Mucosa of descending colon (tissue), 3 donors: Measurements from ENCODE around the gene R3HDM2. TPM values are rescaled to one million over a fixed set of nuclear protein-coding genes. Genes with fewer than 3 reads are reported as not detected.
"Not testable (repeated sequence)": the region's sequence is repeated elsewhere in the genome, so short reads cannot be mapped to it uniquely, and the experiment has no call there.

Experiments
- ATAC-seq: fragments of 200-7000 bp; cut with Tn5 transposase; one replicate; pipeline ENCODE4 v1.9.1; 2020; ENCODE audit warnings: mild to moderate bottlenecking, moderate library complexity
- DNase-seq, 3 donors: peaks; one replicate each; pipeline ENCODE4 v3.0.0-alpha.2; 2020
- H3K36me3 ChIP-seq: fragments of 200-600 bp; one replicate; pipeline ENCODE4 v1.8.0; 2021; ENCODE audit warnings: low read depth, mild to moderate bottlenecking
- H3K4me1 ChIP-seq: fragments of 200-600 bp; one replicate; pipeline ENCODE4 v1.8.0; 2021; ENCODE audit warnings: low read depth, mild to moderate bottlenecking
- H3K4me3 ChIP-seq: fragments of 200-600 bp; one replicate; pipeline ENCODE4 v1.8.0; 2021; ENCODE audit warnings: mild to moderate bottlenecking
- H3K9me3 ChIP-seq: fragments of 200-600 bp; one replicate; pipeline ENCODE4 v1.8.0; 2021; ENCODE audit warnings: mild to moderate bottlenecking
- CTCF ChIP-seq: fragments of 200-600 bp; IDR thresholded peaks from one replicate; pipeline ENCODE4 v1.8.0; 2022; ENCODE audit warnings: antibody characterized with exemption, mild to moderate bottlenecking
- intact Hi-C, 2 donors: fragments of 100-400 bp; cut with DNase I in 1 of 2; cut with micrococcal nuclease in 1 of 2; formaldehyde crosslinking; loops; one replicate each; pipeline versions ENCODE4 v1.11.0 to v1.11.1; 2022; cut with DNase I, micrococcal nuclease
- total RNA-seq, 3 donors: library from RNA; stranded (reverse); fragmentation: NEBNext Ultra II Directional in 2 of 3; extraction: Animal tissue kit (Norgen Biotek cat#: 25700) in 2 of 3; gene quantifications; one replicate each; pipeline versions ENCODE4 v1.2.1 to v1.2.4, GENCODE V29; 2021 to 2023
- donor health status: DM: no; HTN: no; CAD: no; lungs with moderate emphysema.
- donor health status: DM: no; HTN: no; CAD: no.
- donor health status: DM: no; HTN: yes; CAD: no.

Gene R3HDM2
- total RNA-seq, 3 donors from 2014 or later = 43.9 to 80.8 (median 80.6) TPM

- DNase-seq = no peak
- Histone ChIP-seq H3K4me3 (no peak overlapping the region), H3K4me1 (no peaks in the 10 kb centered on the region), H3K9me3 (no peaks in the 10 kb centered on the region), H3K36me3 (no peaks in the 10 kb centered on the region)
- TF ChIP-seq CTCF = no peak
- ATAC-seq = peak; percentile 26
- intact Hi-C loops = no loop called here
These were observed 115.2 kb downstream of the R3HDM2 start for GRCh38 chr12:57315681-57316080.

- DNase-seq, H3K36me3 ChIP-seq, ATAC-seq, intact Hi-C loops, H3K4me3 ChIP-seq, H3K9me3 ChIP-seq, H3K4me1 ChIP-seq: not testable (repeated sequence)
These were observed 118.6 kb downstream of the R3HDM2 start for GRCh38 chr12:57312287-57312686.

- no peak overlapping the region for H3K4me3 ChIP-seq
- DNase-seq (no peak), ATAC-seq (peak; percentile 91)
- no peaks in the 10 kb centered on the region for H3K4me1 ChIP-seq
- no peaks in the 10 kb centered on the region for H3K36me3 ChIP-seq
- intact Hi-C loops = loop anchor here in 1 of 2 donors (10.0 kb wide), 1 partner anchor 145 kb away; the partner anchor contains the start of genes GLI1 and INHBE
- no peak for TF ChIP-seq CTCF
- H3K9me3 ChIP-seq = no peaks in the 10 kb centered on the region
These were observed 121.4 kb downstream of the R3HDM2 start for GRCh38 chr12:57309420-57309819.

GRCh38 chr12:57300961-57301584 is 129.8 kb downstream of the R3HDM2 start:
- no peak for TF ChIP-seq CTCF
- H3K36me3 ChIP-seq = no peaks in the 10 kb centered on the region
- ATAC-seq = peak; percentile 60
- intact Hi-C loops = loop anchor here in 1 of 2 donors (10.0 kb wide), 1 partner anchor 154 kb away; the partner anchor contains the start of genes GLI1 and INHBE
- H3K4me1 ChIP-seq = no peaks in the 10 kb centered on the region
- DNase-seq = no peak
- no peaks in the 10 kb centered on the region for H3K9me3 ChIP-seq
- no peak overlapping the region for H3K4me3 ChIP-seq

GRCh38 chr12:57299514-57300016 is 131.3 kb downstream of the R3HDM2 start:
- intact Hi-C loops = loop anchor here in 1 of 2 donors (10.0 kb wide), 1 partner anchor 155 kb away; the partner anchor contains the start of genes GLI1 and INHBE
- Histone ChIP-seq H3K36me3 (no peaks in the 10 kb centered on the region), H3K4me1 (no peaks in the 10 kb centered on the region), H3K4me3 (no peak overlapping the region), H3K9me3 (no peaks in the 10 kb centered on the region)
- TF ChIP-seq CTCF = no peak
- ATAC-seq = no peak
- no peak for DNase-seq

- no peak for DNase-seq
- Histone ChIP-seq H3K9me3 (no peaks in the 10 kb centered on the region), H3K4me1 (no peaks in the 10 kb centered on the region), H3K36me3 (no peaks in the 10 kb centered on the region), H3K4me3 (no peak overlapping the region)
- intact Hi-C loops = no loop called here
- TF ChIP-seq CTCF = no peak
- ATAC-seq = no peak
These were observed 134.6 kb downstream of the R3HDM2 start for GRCh38 chr12:57296291-57296690.

GRCh38 chr12:57282073-57282472 is 148.8 kb downstream of the R3HDM2 start:
- H3K9me3 ChIP-seq, H3K36me3 ChIP-seq, intact Hi-C loops, H3K4me3 ChIP-seq, ATAC-seq, DNase-seq: not testable (repeated sequence)
- peaks cover 16% of the 10 kb centered on the region for H3K4me1 ChIP-seq
